Activated T-cell treated with anti-CD3 and anti-CD28 coated beads, Interleukin-2, amount 50 U/mL, for 48 hours (primary cell): Measurements from ENCODE around the gene NR0B2.

Experiments used
- DNase-seq, 2 experiments: peaks; one replicate each; pipeline ENCODE4 v3.0.0-alpha.2; 2020

The NR0B2 gene

GRCh38 chr1:26932531-26932930, 18.8 kb upstream of the NR0B2 start:
- no peak for DNase-seq

GRCh38 chr1:26923711-26924110, 9.9 kb upstream of the NR0B2 start:
- no peak for DNase-seq

GRCh38 chr1:26922901-26923300, 9.1 kb upstream of the NR0B2 start:
- no peak for DNase-seq

GRCh38 chr1:26922431-26922729, 8.6 kb upstream of the NR0B2 start:
- DNase-seq: no peak

- DNase-seq: peak; percentile 97
Measured at GRCh38 chr1:26921540-26922430, 8.0 kb upstream of the NR0B2 start, which contains the start of gene NUDC. Gene NUDC (plus strand): TSS chr1:26921743. CDS start chr1:26921849, 106 bp downstream.

- DNase-seq: no peak
Measured at GRCh38 chr1:26921126-26921539, 7.4 kb upstream of the NR0B2 start.

GRCh38 chr1:26915204-26915842, 1.5 kb upstream of the NR0B2 start:
- no peak for DNase-seq

GRCh38 chr1:26913389-26913753, 404 bp downstream of the NR0B2 start:
- DNase-seq: no peak

- DNase-seq: no peak
Measured at GRCh38 chr1:26912147-26912490, 1.7 kb downstream of the NR0B2 start.

GRCh38 chr1:26911399-26912146, 2.2 kb downstream of the NR0B2 start:
- no peak for DNase-seq

- DNase-seq: no peak
Measured at GRCh38 chr1:26910343-26911160, 3.2 kb downstream of the NR0B2 start.

- no peak for DNase-seq
Measured at GRCh38 chr1:26909951-26910342, 3.8 kb downstream of the NR0B2 start.

- DNase-seq: no peak
Measured at GRCh38 chr1:26907071-26907917, 6.5 kb downstream of the NR0B2 start.

GRCh38 chr1:26900815-26901511, 12.8 kb downstream of the NR0B2 start:
- DNase-seq: no peak

- DNase-seq: peak; percentile 90 to 92
Measured at GRCh38 chr1:26900001-26900814, 13.6 kb downstream of the NR0B2 start, which contains the start of gene GPATCH3. Gene GPATCH3 (minus strand): TSS chr1:26900467. CDS start chr1:26900442, 25 bp downstream.

- no peak for DNase-seq
Measured at GRCh38 chr1:26897351-26897750, 16.4 kb downstream of the NR0B2 start.

- no peak for DNase-seq
Measured at GRCh38 chr1:26894263-26894662, 19.5 kb downstream of the NR0B2 start.

GRCh38 chr1:26890467-26890796, 23.3 kb downstream of the NR0B2 start:
- DNase-seq: no peak

GRCh38 chr1:26889551-26890466, 24.0 kb downstream of the NR0B2 start, which contains the start of gene GPN2:
Gene GPN2 (minus strand): TSS chr1:26890283. CDS start chr1:26890096, 187 bp downstream.
- DNase-seq: peak; percentile 86 to 87
